Epithelial cell of proximal tubule (primary cell): Measurements from ENCODE around the gene KRT72. TPM values are rescaled to one million over a fixed set of nuclear protein-coding genes. Genes with fewer than 3 reads are reported as not detected.

Source experiments
- DNase-seq: peaks from one replicate; pipeline ENCODE4 v3.0.0-alpha.2; 2011; ENCODE audit warnings: low read depth
- H3K4me3 ChIP-seq: 2 replicates; pipeline ENCODE4 v1.5.1; 2011; ENCODE audit warnings: low read depth, mild to moderate bottlenecking, low read length
- CTCF ChIP-seq: conservative IDR thresholded peaks from 2 replicates; pipeline ENCODE4 v1.5.1; 2012; ENCODE audit warnings: low read depth, mild to moderate bottlenecking, low read length
- total RNA-seq: library from RNA; depleted of rRNA; stranded (reverse); fragments of >200 nt; gene quantifications from 2 replicates; pipeline ENCODE4 v1.2.3, GENCODE V29; 2015

Gene KRT72
- total RNA-seq = not detected in 2 replicates

DNA sequence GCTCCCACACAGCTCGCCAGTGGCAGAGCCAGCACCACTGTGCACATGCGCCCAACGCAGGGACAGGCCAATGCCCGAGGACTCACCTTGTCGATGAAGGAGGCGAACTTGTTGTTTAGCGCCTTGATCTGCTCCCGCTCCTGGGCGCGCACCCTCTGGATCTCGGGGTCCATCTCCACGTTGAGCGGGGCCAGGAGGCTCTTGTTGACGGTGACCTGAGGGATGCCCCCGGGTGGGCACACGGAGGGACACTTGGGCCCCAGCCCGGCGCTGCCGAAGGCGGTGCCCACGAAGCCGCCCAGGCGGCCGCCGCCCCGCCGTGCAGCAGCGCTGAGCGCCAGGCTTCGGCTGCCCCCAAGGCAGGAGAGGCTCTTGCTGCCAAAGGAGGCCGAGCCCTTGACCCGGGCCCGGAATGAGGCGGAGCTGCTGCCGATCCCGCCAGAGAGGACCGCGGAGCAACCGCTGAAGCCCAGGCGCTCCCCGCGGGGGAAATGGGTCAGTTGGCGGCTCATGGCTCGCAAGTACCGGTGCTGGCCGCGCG lies at the start of gene KRT72:
Gene KRT72, minus strand, starts transcription at position 523 of the 541 bp plus-strand sequence. Its CDS starts 11 bp downstream, at position 512.
- no peak for DNase-seq
- TF ChIP-seq CTCF = no peak
- no peak within 1 kb of the TSS for H3K4me3 ChIP-seq

- no peak for TF ChIP-seq CTCF
- H3K4me3 ChIP-seq = no peak overlapping the region
- no peak for DNase-seq
Measured at GRCh38 chr12:52650520-52651081, 49.3 kb upstream of the KRT72 start.

DNA sequence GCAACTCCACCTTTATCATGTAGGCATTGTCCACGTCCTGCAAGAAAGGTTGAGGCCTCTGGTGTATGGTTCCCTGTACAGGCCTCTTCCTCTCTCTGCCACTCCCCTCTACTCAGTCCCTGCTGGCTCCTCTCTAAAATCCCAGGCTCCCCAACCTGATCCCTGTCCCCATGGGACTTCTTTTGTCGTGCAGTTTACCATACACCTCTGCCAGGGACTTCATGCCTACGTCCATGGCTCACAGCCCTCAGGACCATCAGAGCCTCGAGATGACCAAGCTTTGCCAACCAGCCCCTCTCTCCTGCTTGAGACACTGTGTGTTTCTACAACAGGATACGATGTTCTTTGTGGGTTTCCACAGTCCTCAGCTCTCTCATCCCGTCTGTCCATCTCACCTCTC lies 47.8 kb upstream of the KRT72 start:
- TF ChIP-seq CTCF = no peak
- no peak for DNase-seq
- H3K4me3 ChIP-seq = no peak overlapping the region

DNA sequence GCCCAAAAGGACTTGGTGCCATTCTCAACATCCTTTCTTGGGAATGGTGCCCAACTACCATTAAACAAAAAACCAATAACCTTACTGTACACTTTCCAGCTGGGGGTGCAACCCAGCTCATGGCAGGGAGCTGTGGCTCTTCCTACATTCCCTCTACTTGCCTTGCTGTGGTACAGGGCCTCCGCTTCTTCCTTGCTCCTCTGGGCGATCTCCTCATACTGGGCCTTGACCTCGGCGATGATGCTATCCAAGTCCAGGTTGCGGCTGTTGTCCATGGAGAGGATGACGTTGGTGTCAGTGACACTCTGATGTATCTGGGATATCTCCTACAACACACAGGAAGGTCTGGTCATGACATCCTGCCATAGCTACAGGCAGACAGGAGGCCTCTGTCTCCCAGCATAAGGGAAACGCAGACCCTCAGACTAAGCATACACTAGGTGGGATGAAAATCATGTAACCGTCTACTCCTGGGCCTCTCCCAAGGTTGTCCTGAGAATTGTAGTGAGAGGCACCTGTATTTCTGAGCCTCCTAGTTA lies 46.8 kb upstream of the KRT72 start:
- DNase-seq = no peak
- H3K4me3 ChIP-seq = no peak overlapping the region
- TF ChIP-seq CTCF = no peak

- no peak overlapping the region for H3K4me3 ChIP-seq
- DNase-seq = no peak
- no peak for TF ChIP-seq CTCF
Measured at GRCh38 chr12:52647601-52648000, 46.3 kb upstream of the KRT72 start.

DNA sequence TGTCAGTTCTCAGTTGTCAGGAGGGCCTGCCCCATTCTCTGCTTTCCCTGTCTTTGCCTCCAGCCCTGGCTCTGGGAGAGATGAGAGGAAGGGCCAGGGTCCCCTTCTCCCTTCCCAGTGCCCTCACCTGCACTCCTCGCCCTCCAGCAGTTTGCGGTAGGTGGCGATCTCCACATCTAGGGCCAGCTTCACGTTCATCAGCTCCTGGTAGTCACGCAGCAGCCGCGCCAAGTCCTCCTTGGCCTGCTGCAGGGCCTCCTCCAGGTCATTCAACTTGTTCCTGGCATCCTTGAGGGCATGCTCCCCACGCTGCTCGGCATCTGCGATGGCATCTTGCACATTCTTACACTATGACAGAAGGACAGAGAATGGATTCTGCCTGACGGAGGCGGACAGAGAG lies 45.4 kb upstream of the KRT72 start:
- TF ChIP-seq CTCF = no peak
- no peak for DNase-seq
- H3K4me3 ChIP-seq = no peak overlapping the region

GRCh38 chr12:52645982-52646381 lies 44.7 kb upstream of the KRT72 start:
- H3K4me3 ChIP-seq = no peak overlapping the region
- TF ChIP-seq CTCF = no peak
- DNase-seq = no peak
